Measurements from ENCODE around the gene INPP5F. TPM values are rescaled to one million over a fixed set of nuclear protein-coding genes. Genes with fewer than 3 reads are reported as not detected.
"Not testable (repeated sequence)": the region's sequence is repeated elsewhere in the genome, so short reads cannot be mapped to it uniquely, and the experiment has no call there.

Gene INPP5F
- total and polyA plus RNA-seq, 8 donors: 10.9 to 46.5 (median 40.5) TPM

DNA sequence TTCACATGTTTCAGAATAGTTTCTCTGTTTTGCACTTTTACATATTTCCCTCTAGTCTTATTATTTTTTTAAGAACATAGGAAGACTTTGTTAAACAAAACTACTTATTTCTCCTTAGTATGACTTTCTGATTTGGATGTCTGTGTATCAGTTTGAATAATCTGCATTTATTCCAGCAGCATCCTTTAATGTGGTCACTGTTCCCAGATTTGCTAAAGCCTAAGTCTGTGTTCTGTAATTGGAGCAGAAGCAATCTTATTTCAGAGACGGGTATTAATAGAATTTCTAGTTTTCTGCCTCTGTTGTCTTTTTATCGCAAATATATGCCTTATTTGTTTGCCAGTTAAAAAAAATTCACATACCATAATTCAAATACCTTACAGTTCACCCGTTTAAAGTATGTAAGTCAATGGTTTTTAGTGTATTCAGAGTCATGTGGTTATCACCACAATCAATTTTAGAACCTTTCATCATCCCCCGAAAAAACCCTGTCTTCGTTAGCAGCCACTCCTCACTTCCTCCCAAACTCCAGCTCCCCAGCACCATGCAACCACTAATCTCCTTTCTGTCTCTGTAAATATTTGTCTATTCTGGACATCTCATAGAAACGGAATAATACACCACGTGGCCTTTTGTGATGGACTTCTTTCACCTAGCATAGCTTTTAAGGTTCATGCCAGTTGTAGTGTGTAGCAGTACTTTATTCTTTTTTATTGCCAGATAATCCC, 58.7 kb downstream of the INPP5F start:
- no peaks in the 10 kb centered on the region for H3K27me3 ChIP-seq
- intact Hi-C loops (cut with DNase I): no loop called here
- DNase-seq (no peak), ATAC-seq (no peak)
- H3K36me3 ChIP-seq: no peaks in the 10 kb centered on the region
- no peaks in the 10 kb centered on the region for H3K9me3 ChIP-seq
- no peak overlapping the region for H3K27ac ChIP-seq
- no peak overlapping the region for H3K4me3 ChIP-seq
- peaks cover 0 to 14% of the 10 kb centered on the region in 2 donors for H3K4me1 ChIP-seq
- TF ChIP-seq, protein P1, sequence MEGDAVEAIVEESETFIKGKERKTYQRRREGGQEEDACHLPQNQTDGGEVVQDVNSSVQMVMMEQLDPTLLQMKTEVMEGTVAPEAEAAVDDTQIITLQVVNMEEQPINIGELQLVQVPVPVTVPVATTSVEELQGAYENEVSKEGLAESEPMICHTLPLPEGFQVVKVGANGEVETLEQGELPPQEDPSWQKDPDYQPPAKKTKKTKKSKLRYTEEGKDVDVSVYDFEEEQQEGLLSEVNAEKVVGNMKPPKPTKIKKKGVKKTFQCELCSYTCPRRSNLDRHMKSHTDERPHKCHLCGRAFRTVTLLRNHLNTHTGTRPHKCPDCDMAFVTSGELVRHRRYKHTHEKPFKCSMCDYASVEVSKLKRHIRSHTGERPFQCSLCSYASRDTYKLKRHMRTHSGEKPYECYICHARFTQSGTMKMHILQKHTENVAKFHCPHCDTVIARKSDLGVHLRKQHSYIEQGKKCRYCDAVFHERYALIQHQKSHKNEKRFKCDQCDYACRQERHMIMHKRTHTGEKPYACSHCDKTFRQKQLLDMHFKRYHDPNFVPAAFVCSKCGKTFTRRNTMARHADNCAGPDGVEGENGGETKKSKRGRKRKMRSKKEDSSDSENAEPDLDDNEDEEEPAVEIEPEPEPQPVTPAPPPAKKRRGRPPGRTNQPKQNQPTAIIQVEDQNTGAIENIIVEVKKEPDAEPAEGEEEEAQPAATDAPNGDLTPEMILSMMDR (IDR thresholded peaks at IDR 0.05): no peak

DNA sequence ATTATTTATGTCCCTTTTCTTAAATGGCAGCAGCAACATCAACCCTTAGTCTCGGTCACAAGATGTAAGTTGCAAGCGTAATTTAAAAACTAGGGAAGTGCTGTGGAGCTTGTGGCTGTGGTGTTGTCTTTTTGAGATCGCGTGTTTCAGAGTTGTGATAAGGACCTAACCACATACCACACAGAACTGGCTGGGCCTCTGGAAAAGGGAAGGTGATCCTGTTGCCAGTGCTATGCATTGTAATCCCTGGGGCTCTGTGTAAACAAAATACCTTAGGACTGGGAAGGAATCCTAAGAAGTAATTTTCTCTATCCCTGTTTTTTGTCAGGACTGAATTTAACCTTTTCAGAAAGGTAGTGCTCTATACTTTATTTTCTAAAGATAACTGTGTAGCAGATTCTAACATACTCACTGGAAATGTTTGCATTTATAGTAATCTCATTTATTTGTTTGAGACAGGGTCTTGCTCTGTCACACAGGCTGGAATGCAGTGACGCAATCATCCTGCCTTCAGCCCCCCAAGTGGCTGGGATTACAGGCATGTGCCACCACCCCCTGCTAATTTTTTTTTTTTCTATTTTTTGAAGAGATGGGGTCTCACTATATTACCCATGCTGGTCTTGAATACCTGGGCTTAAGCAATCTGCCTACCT, 60.4 kb downstream of the INPP5F start:
- Histone ChIP-seq H3K4me1 (peaks cover 0 to 14% of the 10 kb centered on the region in 2 donors), H3K9me3 (no peaks in the 10 kb centered on the region), H3K27me3 (no peaks in the 10 kb centered on the region), H3K4me3 (no peak overlapping the region), H3K36me3 (no peaks in the 10 kb centered on the region), H3K27ac (no peak overlapping the region)
- ATAC-seq (peak; percentile 71), DNase-seq (peak in 1 of 4 donors; percentile 3)
- intact Hi-C loops (cut with DNase I): no loop called here
- TF ChIP-seq, protein P1 (IDR thresholded peaks at IDR 0.05): no peak

DNA sequence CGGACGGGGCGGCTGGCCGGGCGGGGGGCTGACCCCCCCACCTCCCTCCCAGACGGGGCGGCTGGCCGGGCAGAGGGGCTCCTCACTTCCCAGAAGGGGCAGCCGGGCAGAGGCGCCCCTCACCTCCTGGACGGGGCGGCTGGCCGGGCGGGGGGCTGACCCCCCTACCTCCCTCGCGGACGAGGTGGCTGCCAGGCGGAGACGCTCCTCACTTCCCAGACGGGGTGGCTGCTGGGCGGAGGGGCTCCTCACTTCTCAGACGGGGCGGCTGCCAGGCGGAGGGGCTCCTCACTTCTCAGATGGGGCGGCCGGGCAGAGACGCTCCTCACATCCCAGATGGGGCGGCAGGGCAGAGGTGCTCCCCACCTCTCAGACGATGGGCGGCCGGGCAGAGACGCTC, 69.3 kb downstream of the INPP5F start:
- H3K4me3 ChIP-seq; intact Hi-C loops (cut with DNase I); H3K9me3 ChIP-seq; H3K4me1 ChIP-seq; H3K27me3 ChIP-seq; H3K27ac ChIP-seq; H3K36me3 ChIP-seq; ATAC-seq; DNase-seq: not testable (repeated sequence)

DNA sequence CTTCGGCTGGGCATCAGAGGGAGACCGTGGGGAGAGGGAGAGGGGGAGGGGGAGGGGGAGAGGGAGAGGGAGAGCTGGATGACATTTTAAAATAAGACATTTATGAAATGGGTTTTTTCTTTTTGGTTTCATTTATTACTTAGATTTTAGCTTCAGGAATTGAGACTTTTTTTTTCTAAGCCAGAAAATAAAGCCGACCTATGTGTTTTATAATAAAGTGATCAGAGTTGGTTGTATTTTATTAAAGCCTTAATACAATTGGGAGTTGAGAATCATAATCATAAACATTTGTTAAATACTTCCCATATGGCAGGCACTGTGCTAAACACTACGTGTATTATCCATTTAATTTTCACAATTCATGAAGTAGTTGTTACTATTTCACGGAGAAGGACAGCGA, 70.2 kb downstream of the INPP5F start:
- Histone ChIP-seq H3K36me3 (peaks cover 0 to 4% of the 10 kb centered on the region in 2 donors), H3K27ac (no peak overlapping the region), H3K9me3 (no peaks in the 10 kb centered on the region), H3K4me1 (no peaks in the 10 kb centered on the region), H3K4me3 (no peak overlapping the region), H3K27me3 (no peaks in the 10 kb centered on the region)
- ATAC-seq (no peak), DNase-seq (no peak)
- TF ChIP-seq, protein P1 (IDR thresholded peaks at IDR 0.05): no peak
- intact Hi-C loops (cut with DNase I): no loop called here

DNA sequence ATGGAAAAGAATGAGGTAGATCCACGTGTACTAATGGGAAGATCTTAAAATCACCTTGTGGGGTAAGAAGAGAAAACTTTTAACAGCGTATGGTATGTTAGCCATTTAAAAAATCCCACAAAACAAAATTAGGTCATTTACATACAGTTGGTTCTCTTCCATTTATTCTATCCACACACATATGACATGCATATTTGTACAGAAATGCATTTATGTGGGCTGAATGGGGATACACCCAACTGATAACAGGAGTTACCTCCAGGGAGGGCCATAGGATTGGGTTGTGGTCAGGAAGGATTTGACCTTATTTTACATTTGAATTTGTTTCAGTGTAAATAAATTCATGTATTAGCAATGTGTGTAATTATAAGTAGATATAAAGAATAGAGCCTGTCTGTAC, 75.3 kb downstream of the INPP5F start:
- intact Hi-C loops (cut with DNase I): no loop called here
- ATAC-seq (no peak), DNase-seq (no peak)
- Histone ChIP-seq H3K4me1 (no peaks in the 10 kb centered on the region), H3K9me3 (no peaks in the 10 kb centered on the region), H3K36me3 (peaks cover 0 to 14% of the 10 kb centered on the region in 2 donors), H3K4me3 (no peak overlapping the region), H3K27ac (no peak overlapping the region), H3K27me3 (no peaks in the 10 kb centered on the region)
- TF ChIP-seq, protein P1 (IDR thresholded peaks at IDR 0.05): no peak
